GM18867 (cell line): ENCODE measurements around the gene PEX10.

Experiments
- ATAC-seq: cut with Tn5 transposase; IDR thresholded peaks from one replicate; pipeline ENCODE4 v1.9.1; 2021; ENCODE audit warnings: mild to moderate bottlenecking, moderate library complexity; ENCODE audit not compliant: unreplicated experiment

Gene PEX10

GRCh38 chr1:2389644-2390043 lies 22.7 kb downstream of the PEX10 start:
- no peak for ATAC-seq

GRCh38 chr1:2388004-2388913 lies 24.1 kb downstream of the PEX10 start:
- no peak for ATAC-seq

GRCh38 chr1:2386636-2387611 lies 25.4 kb downstream of the PEX10 start:
- ATAC-seq, result no peak

- no peak for ATAC-seq
Observed at GRCh38 chr1:2385606-2386280, 26.6 kb downstream of the PEX10 start.

- ATAC-seq, result no peak
Observed at GRCh38 chr1:2384941-2385481, 27.4 kb downstream of the PEX10 start.

- ATAC-seq, result no peak
Observed at GRCh38 chr1:2384130-2384860, 28.1 kb downstream of the PEX10 start.

GRCh38 chr1:2383576-2383975 lies 28.8 kb downstream of the PEX10 start:
- no peak for ATAC-seq

- no peak for ATAC-seq
Observed at GRCh38 chr1:2382621-2383361, 29.6 kb downstream of the PEX10 start.

GRCh38 chr1:2381741-2382620 lies 30.4 kb downstream of the PEX10 start:
- ATAC-seq, result peak; percentile 47

- no peak for ATAC-seq
Observed at GRCh38 chr1:2380816-2381591, 31.4 kb downstream of the PEX10 start.

GRCh38 chr1:2379733-2380404 lies 32.5 kb downstream of the PEX10 start:
- no peak for ATAC-seq

- no peak for ATAC-seq
Observed at GRCh38 chr1:2378956-2379732, 33.2 kb downstream of the PEX10 start.

- no peak for ATAC-seq
Observed at GRCh38 chr1:2378441-2378851, 33.9 kb downstream of the PEX10 start.

- no peak for ATAC-seq
Observed at GRCh38 chr1:2377751-2378440, 34.5 kb downstream of the PEX10 start.

GRCh38 chr1:2376931-2377672 lies 35.3 kb downstream of the PEX10 start:
- no peak for ATAC-seq
